ENCODE measurements around the gene JAZF1.

Gene JAZF1

GRCh38 chr7:28138837-28139236, 41.8 kb downstream of the JAZF1 start:
- no peak for TF ChIP-seq CTCF (IDR thresholded peaks at IDR 0.05; ENCODE audit: borderline replicate concordance, insufficient read depth, low read depth, low read length)
- H3K4me3 ChIP-seq (ENCODE audit: low read depth, low read length), result no peak overlapping the region

GRCh38 chr7:28137463-28137862, 43.1 kb downstream of the JAZF1 start:
- TF ChIP-seq CTCF (IDR thresholded peaks at IDR 0.05; ENCODE audit: borderline replicate concordance, insufficient read depth, low read depth, low read length), result no peak
- H3K4me3 ChIP-seq (ENCODE audit: low read depth, low read length), result no peak overlapping the region

- no peak overlapping the region for H3K4me3 ChIP-seq (ENCODE audit: low read depth, low read length)
- TF ChIP-seq CTCF (IDR thresholded peaks at IDR 0.05; ENCODE audit: borderline replicate concordance, insufficient read depth, low read depth, low read length), result no peak
Observed at GRCh38 chr7:28136885-28137284, 43.7 kb downstream of the JAZF1 start.

GRCh38 chr7:28136420-28136819, 44.2 kb downstream of the JAZF1 start:
- TF ChIP-seq CTCF (IDR thresholded peaks at IDR 0.05; ENCODE audit: borderline replicate concordance, insufficient read depth, low read depth, low read length), result no peak
- no peak overlapping the region for H3K4me3 ChIP-seq (ENCODE audit: low read depth, low read length)

- TF ChIP-seq CTCF (IDR thresholded peaks at IDR 0.05; ENCODE audit: borderline replicate concordance, insufficient read depth, low read depth, low read length), result no peak
- H3K4me3 ChIP-seq (ENCODE audit: low read depth, low read length), result no peak overlapping the region
Observed at GRCh38 chr7:28135760-28136159, 44.8 kb downstream of the JAZF1 start.

- TF ChIP-seq CTCF (IDR thresholded peaks at IDR 0.05; ENCODE audit: borderline replicate concordance, insufficient read depth, low read depth, low read length), result no peak
Observed at GRCh38 chr7:28135315-28135714, 45.3 kb downstream of the JAZF1 start.

GRCh38 chr7:28133872-28134271, 46.7 kb downstream of the JAZF1 start:
- no peak for TF ChIP-seq CTCF (IDR thresholded peaks at IDR 0.05; ENCODE audit: borderline replicate concordance, insufficient read depth, low read depth, low read length)
- H3K4me3 ChIP-seq (ENCODE audit: low read depth, low read length), result no peak overlapping the region

More at GRCh38 chr7:28135315-28135714, 45.3 kb downstream of the JAZF1 start:
- H3K4me3 ChIP-seq (ENCODE audit: low read depth, low read length), result no peak overlapping the region
